ENCODE data around the gene WDR77.

WDR77 gene

GRCh38 chr1:111448918-111449702 is at the start of gene WDR77, which contains the start of gene ATP5PB:
TSS of gene WDR77 (minus strand) at chr1:111449256. CDS start at chr1:111449169, 87 bp downstream.
TSS of gene ATP5PB (plus strand) at chr1:111449464. CDS start at chr1:111449542, 78 bp downstream.
- DNase-seq (ENCODE audit: low spot score), result peak; percentile 85

GRCh38 chr1:111497592-111497991 is 48.5 kb upstream of the WDR77 start:
- DNase-seq (ENCODE audit: low spot score), result no peak

GRCh38 chr1:111496398-111496797 is 47.3 kb upstream of the WDR77 start:
- DNase-seq (ENCODE audit: low spot score), result no peak

DNA sequence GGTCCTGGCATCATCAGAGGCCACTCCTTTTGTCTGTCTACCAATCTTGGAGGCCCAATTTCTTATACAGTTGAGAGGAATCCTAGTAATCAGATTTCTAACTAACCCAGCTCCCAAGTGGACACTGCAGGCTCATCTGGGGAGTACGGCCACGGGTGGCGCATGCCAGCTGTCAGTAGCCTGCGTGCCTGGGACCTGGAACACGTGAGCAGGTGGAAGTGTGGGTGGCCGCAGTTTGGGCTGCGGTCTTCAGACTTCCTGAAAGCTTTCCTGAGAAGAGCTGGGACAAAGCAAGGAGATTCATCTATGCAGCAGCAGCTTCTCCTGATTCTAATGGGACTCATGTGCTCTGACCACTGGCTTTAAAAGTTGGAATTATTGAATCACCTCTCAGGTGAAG is 42.0 kb upstream of the WDR77 start:
- DNase-seq (ENCODE audit: low spot score), result no peak

GRCh38 chr1:111490220-111490619 is 41.2 kb upstream of the WDR77 start:
- no peak for DNase-seq (ENCODE audit: low spot score)

DNA sequence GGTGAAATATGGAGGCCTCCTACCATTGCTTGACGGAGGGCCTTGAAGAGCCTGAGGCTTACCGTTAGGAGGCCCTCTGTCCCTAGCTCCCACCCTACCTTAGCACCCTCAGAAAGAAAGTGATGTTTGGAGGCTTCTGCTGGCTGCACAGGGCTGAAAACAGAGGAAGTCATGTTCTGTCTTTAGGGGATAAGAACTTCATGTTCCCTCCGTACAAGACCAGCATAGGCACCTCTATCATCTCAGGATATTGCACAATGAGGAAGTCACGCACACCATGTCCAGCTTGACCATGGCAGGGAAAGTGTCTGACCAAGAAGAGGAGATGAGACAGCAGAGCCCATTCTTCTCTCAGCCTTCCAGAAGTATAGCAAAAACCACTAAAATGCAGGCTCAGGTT is 40.5 kb upstream of the WDR77 start:
- no peak for DNase-seq (ENCODE audit: low spot score)

DNA sequence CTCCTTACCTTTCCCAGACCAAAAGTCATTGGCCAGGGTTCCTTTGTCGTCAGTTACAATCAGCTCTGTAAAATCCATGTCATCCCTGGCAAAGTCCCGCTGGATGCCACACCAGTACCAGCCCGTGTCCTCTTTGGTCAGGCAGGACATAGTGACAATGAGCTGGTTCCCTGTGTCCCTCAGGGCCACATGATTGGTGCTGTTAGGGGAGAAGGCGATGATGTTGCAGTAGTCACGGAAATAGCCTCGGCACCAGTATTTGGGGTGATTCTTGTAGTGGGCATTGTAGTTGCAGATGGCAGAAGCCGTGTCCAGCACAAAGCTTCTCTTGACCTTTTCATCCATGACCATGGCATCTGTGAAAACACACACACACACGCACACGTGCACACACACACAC is 39.6 kb upstream of the WDR77 start:
- no peak for DNase-seq (ENCODE audit: low spot score)

- DNase-seq (ENCODE audit: low spot score), result no peak
Measured at GRCh38 chr1:111487133-111487532, 38.1 kb upstream of the WDR77 start.

DNA sequence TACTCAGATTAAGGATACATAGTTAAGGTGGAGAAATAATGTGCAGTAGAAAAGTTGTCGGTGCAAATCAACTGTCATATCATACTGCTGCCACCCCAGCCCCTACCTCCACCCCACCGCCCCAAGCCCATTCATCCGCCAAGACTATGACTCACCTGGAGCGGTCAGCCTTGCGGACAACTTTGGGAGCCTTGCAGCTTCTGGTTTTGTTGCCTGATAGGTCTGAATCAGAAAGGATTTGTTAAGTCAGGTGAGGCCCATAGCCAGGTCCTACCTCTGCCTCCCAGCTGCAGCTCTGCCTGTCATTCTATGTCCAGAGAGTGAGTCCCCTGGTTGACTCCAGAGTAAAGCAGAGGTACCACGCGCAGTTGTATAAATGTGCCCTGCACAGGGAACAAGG is 37.4 kb upstream of the WDR77 start:
- DNase-seq (ENCODE audit: low spot score), result no peak

DNA sequence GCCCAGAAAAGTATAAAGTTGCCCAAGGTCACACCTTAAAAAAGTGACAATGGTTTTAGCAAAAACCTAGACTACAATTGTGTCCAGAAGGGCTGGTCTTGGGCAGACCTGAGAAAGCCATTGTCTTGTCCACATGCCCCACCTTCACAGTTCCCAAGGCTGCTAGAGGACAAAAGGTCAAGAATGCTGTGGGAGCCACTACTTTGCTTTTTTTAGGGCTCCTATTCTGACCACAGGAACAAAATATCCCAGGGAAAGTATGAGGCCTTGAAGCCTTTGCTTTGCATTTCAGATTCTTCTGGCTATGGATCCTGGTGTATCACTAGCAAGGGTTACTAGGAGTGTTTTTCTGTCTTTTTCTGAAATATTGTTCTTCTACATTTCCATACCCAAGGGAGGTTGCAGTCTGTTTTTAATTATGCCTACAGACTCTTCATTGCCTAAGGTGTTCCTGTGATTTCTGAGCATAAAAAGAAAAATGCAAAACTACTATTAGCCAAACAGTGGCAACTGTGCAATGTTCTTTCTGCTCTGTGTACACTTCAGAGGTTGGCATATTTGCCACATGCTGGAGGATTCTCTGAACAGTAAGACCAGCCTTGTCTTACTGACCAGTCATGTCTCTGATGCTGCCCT is 35.5 kb upstream of the WDR77 start:
- no peak for DNase-seq (ENCODE audit: low spot score)

DNA sequence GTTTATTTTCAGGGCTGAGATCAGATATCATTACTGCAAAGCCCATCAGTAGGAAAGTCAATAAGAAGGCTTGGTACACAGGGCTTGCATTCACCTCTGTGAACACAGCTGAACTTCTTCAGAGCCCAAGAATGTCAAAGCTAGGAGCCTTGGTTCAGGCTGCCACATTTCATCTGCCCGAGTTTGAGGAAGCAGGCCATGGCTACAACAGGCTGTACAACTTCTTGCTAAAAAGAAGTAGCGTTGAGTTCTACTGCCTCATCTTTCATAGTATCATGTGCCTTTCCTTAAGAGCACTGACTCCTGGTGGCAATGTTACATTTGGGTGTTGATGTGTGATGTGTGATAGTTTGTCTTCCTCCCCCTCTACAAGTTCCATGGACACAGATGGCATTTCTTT is 34.8 kb upstream of the WDR77 start:
- no peak for DNase-seq (ENCODE audit: low spot score)

DNA sequence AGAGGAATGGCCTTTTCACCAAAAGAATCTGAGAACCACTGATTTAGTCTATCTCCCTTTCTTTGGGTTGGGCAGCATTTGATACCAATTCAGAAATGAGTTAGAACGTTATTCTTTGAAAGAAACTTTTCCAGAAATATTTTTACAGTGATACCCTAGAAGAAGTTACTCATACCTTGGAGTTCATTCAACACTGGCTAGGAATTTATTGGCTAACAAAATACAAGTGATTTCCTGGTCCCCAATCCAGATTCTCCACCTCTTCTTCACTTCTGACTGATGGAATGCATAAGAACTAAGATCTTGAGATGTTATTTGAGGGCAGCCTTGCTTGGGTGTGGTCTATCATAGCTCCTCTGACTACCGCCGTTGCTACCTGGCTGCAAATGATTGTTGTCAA is 34.1 kb upstream of the WDR77 start:
- DNase-seq (ENCODE audit: low spot score), result no peak

- DNase-seq (ENCODE audit: low spot score), result peak; percentile 69
Measured at GRCh38 chr1:111481387-111482221, 32.5 kb upstream of the WDR77 start.

GRCh38 chr1:111480674-111481073 is 31.6 kb upstream of the WDR77 start:
- no peak for DNase-seq (ENCODE audit: low spot score)

DNA sequence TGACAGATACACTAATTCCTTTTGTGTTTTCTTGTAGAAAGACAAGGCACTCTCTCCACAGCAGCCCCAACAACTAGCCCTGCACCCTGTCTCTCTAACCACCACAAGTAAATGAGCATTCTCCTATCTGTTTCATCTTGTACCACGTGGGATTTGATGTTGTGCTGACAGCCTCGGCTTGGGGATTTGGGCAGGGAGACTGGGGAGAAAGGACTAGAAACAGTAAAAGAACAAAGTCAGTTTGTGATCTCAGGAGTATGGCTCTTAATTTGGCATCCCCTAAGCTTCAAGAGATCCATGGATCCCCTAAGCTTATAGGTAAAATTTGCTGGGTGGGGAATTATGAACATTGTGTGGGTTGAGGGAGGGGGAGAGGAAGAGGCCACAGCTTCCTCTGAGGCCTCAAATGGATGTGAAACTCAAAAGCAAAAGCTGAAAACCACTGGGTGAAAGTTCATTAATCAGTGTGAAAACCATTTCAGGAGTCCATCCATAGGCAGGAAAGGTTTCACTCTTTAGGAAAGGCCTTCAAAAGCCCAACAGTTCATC is 27.8 kb upstream of the WDR77 start:
- DNase-seq (ENCODE audit: low spot score), result no peak

DNA sequence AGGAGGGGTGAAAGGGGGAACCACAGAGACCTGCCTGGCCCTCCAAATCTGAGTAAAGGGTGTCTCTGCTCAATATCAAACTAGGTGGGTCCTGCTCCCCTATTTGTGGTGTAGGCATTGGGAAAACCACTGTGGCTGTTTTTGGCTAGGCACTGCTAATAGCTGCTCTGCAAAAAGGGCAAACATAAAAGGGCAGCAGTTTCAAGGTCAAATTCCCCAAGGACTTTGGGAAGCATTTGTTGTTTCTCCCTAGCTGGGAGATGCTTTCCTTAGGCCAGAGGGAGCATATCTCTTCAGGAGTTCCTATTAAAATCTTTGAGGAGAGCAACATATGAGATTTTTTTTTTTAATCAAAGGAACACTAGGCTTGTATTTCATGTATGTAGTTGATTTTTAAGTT is 27.2 kb upstream of the WDR77 start:
- no peak for DNase-seq (ENCODE audit: low spot score)

DNA sequence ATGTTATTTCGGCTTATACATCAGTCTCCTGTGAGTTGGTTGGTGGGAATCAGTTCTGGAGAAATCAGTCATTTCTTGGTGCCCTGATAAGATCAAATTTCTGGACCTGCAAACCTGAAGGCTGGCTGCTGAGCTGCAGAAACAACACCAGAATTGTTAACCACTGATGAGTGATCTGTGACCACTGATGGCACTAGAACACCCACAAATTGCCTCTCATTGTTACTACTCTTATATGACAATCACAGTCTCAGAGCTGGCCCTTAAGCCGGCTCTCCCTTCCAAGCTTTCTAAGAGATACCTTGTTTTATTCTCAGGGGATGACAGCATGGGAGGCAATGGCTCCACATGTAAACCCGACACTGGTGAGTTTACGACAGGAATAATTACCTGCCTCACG is 26.6 kb upstream of the WDR77 start:
- DNase-seq (ENCODE audit: low spot score), result no peak

GRCh38 chr1:111474521-111474920 is 25.5 kb upstream of the WDR77 start:
- DNase-seq (ENCODE audit: low spot score), result no peak

- no peak for DNase-seq (ENCODE audit: low spot score)
Measured at GRCh38 chr1:111474106-111474505, 25.1 kb upstream of the WDR77 start.

DNA sequence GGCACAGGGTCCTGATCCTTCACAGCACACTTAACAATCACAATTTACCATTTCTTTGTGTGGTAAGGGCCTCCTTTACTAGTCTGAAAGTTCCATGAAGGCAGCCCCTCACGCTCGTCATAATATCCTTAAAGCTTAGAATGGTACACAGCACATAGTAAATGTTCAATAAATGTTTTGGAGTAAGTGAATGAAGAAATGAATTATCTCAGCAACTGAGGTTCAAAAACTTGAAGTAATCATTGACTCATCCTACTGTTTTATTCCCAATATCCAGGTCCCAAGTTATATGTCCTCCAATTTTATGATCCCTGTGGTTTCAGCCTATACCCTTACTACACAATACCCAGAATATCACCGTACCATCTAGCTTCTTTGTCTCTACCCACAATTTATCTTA is 22.5 kb upstream of the WDR77 start:
- DNase-seq (ENCODE audit: low spot score), result no peak

DNA sequence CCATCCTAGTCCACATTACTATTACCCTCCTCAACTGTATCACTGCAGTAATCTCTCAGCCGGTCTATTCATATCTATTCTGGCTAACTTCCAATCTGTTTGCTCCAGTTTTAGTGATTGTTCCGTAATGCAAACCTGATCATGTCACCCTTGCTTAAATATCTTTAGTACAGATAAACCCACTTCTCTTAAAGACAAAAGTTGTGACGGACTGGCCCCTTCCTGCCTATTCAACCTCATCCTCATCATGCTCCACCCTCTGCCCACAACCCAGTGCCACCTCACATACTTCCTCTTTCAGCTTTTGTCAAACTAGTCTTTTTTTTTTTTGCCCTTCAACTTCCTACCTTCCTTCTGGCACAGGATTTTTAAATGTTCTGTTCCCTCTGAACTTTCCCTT is 22.0 kb upstream of the WDR77 start:
- DNase-seq (ENCODE audit: low spot score), result no peak

GRCh38 chr1:111470596-111470995 is 21.5 kb upstream of the WDR77 start:
- DNase-seq (ENCODE audit: low spot score), result no peak

DNA sequence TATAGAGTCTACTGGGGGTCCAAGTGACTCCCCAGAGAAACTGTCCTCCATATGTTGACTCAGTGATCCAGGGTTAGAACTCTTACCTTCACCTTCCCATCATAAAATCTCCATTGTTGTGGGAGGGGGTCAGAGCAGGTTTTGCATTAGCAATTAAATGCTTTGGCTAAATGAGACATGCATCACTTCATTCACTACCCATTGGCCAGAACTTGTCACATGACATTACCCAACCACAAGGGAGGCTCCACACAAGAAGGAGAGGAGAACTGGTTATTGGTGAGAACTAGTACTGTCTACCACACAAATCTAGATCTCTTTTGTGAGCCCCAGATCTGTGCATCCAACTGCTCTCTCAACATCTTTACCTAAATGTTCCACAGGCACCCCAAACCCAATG is 20.5 kb upstream of the WDR77 start:
- DNase-seq (ENCODE audit: low spot score), result no peak
